HG02884 (cell line): ENCODE data around the gene DDX19B.
A peak's percentile ranks its signal among the peaks of the same experiment; 100 is the strongest.
"Not testable (repeated sequence)": the region's sequence is repeated elsewhere in the genome, so short reads cannot be mapped to it uniquely, and the experiment has no call there.

Experiments
- ATAC-seq: cut with Tn5 transposase; IDR thresholded peaks from one replicate; pipeline ENCODE4 v1.9.1; 2021; ENCODE audit warnings: mild to moderate bottlenecking, moderate library complexity; ENCODE audit not compliant: unreplicated experiment

DDX19B gene

GRCh38 chr16:70345840-70346239 lies 46.9 kb downstream of the DDX19B start:
- no peak for ATAC-seq

GRCh38 chr16:70348991-70349390 lies 50.0 kb downstream of the DDX19B start:
- ATAC-seq, result no peak

- ATAC-seq, result no peak
These were observed 50.8 kb downstream of the DDX19B start for GRCh38 chr16:70349783-70350182.

- no peak for ATAC-seq
These were observed 60.6 kb downstream of the DDX19B start for GRCh38 chr16:70359552-70359951.

- ATAC-seq, result no peak
These were observed 65.4 kb downstream of the DDX19B start for GRCh38 chr16:70364399-70364798.

GRCh38 chr16:70370145-70370544 lies 71.2 kb downstream of the DDX19B start:
- ATAC-seq, result not testable (repeated sequence)

GRCh38 chr16:70370924-70371323 lies 71.9 kb downstream of the DDX19B start:
- no peak for ATAC-seq

GRCh38 chr16:70372921-70373728 lies 74.1 kb downstream of the DDX19B start:
- no peak for ATAC-seq

GRCh38 chr16:70374213-70374612 lies 75.2 kb downstream of the DDX19B start:
- ATAC-seq, result no peak

GRCh38 chr16:70375636-70376611 lies 76.9 kb downstream of the DDX19B start:
- no peak for ATAC-seq

GRCh38 chr16:70377782-70378181 lies 78.8 kb downstream of the DDX19B start:
- ATAC-seq, result no peak

GRCh38 chr16:70378869-70379493 lies 80.0 kb downstream of the DDX19B start:
- no peak for ATAC-seq

- ATAC-seq, result peak; percentile 6
These were observed 81.4 kb downstream of the DDX19B start for GRCh38 chr16:70380248-70380918.

- peak; percentile 80 for ATAC-seq
These were observed 82.1 kb downstream of the DDX19B start for GRCh38 chr16:70380919-70381603.

GRCh38 chr16:70381604-70382342 lies 82.8 kb downstream of the DDX19B start:
- ATAC-seq, result peak; percentile 18

GRCh38 chr16:70383421-70383960 lies 84.5 kb downstream of the DDX19B start:
- ATAC-seq, result no peak
